Measurements from ENCODE around the gene WWC2.
A peak's percentile ranks its signal among the peaks of the same experiment; 100 is the strongest.

- peak in 2 of 6 experiments; percentile 21 to 32 for TF ChIP-seq CTCF (IDR thresholded peaks at IDR 0.05)
- peak in 3 of 4 donors; percentile 23 to 78 (median 74) for TF ChIP-seq POLR2A (IDR thresholded peaks at IDR 0.05)
Measured at GRCh38 chr4:183098723-183099536, at the start of gene WWC2.

All from esophagus squamous epithelium (tissue), 4 donors.